GM18498 (cell line): ENCODE data around the gene NACAD.
"Not testable (repeated sequence)": the region's sequence is repeated elsewhere in the genome, so short reads cannot be mapped to it uniquely, and the experiment has no call there.

ENCODE experiments used
- ATAC-seq: cut with Tn5 transposase; IDR thresholded peaks from one replicate; pipeline ENCODE4 v1.9.1; 2021; ENCODE audit warnings: mild to moderate bottlenecking, moderate library complexity; ENCODE audit not compliant: unreplicated experiment

The NACAD gene

GRCh38 chr7:45118292-45118691 lies 29.5 kb upstream of the NACAD start:
- no peak for ATAC-seq

GRCh38 chr7:45117582-45117981 lies 28.8 kb upstream of the NACAD start:
- no peak for ATAC-seq

- no peak for ATAC-seq
Measured at GRCh38 chr7:45116048-45116447, 27.3 kb upstream of the NACAD start.

- no peak for ATAC-seq
Measured at GRCh38 chr7:45114926-45115325, 26.2 kb upstream of the NACAD start.

- ATAC-seq, result not testable (repeated sequence)
Measured at GRCh38 chr7:45114257-45114656, 25.5 kb upstream of the NACAD start.

- ATAC-seq, result no peak
Measured at GRCh38 chr7:45112648-45113047, 23.9 kb upstream of the NACAD start.

GRCh38 chr7:45111298-45112223 lies 22.8 kb upstream of the NACAD start, which contains the start of gene TBRG4:
Gene TBRG4 (minus strand): TSS chr7:45111697. CDS start chr7:45109237, 2,460 bp downstream.
- ATAC-seq, result peak; percentile 97

- no peak for ATAC-seq
Measured at GRCh38 chr7:45108863-45109262, 20.1 kb upstream of the NACAD start.

GRCh38 chr7:45107356-45107755 lies 18.6 kb upstream of the NACAD start:
- no peak for ATAC-seq

- no peak for ATAC-seq
Measured at GRCh38 chr7:45106820-45107219, 18.1 kb upstream of the NACAD start.

- ATAC-seq, result no peak
Measured at GRCh38 chr7:45105588-45106188, 16.9 kb upstream of the NACAD start.

GRCh38 chr7:45104844-45105587 lies 16.2 kb upstream of the NACAD start:
- ATAC-seq, result no peak

- no peak for ATAC-seq
Measured at GRCh38 chr7:45103958-45104843, 15.4 kb upstream of the NACAD start.

GRCh38 chr7:45102785-45103712 lies 14.3 kb upstream of the NACAD start:
- no peak for ATAC-seq

- ATAC-seq, result no peak
Measured at GRCh38 chr7:45101748-45102147, 13.0 kb upstream of the NACAD start.

GRCh38 chr7:45100761-45101480 lies 12.2 kb upstream of the NACAD start:
- ATAC-seq, result no peak

- ATAC-seq, result no peak
Measured at GRCh38 chr7:45099891-45100760, 11.4 kb upstream of the NACAD start.
